HG03060 (cell line): ENCODE data around the gene DSP.

Source experiments
- ATAC-seq: cut with Tn5 transposase; IDR thresholded peaks from one replicate; pipeline ENCODE4 v1.9.1; 2021; ENCODE audit warnings: low read depth, moderate number of reproducible peaks; ENCODE audit not compliant: unreplicated experiment

DSP gene

GRCh38 chr6:7636151-7636550 is 94.7 kb downstream of the DSP start:
- ATAC-seq, result no peak
